GM19238 (cell line): ENCODE measurements around the gene AKAP5.
"Not testable (repeated sequence)": the region's sequence is repeated elsewhere in the genome, so short reads cannot be mapped to it uniquely, and the experiment has no call there.

Source experiments
- DNase-seq: peaks from one replicate; pipeline ENCODE4 v3.0.0; 2011; ENCODE audit warnings: low spot score; ENCODE audit not compliant: insufficient read length

AKAP5 gene

GRCh38 chr14:64502456-64502855 lies 37.2 kb downstream of the AKAP5 start:
- DNase-seq, result no peak

GRCh38 chr14:64502887-64503433 lies 37.7 kb downstream of the AKAP5 start:
- no peak for DNase-seq

GRCh38 chr14:64503434-64504309 lies 38.4 kb downstream of the AKAP5 start, which contains the start of gene ZBTB25:
Gene ZBTB25, minus strand, starts transcription at chr14:64503838. Its CDS starts 13,305 bp downstream, at chr14:64490533.
- DNase-seq, result peak; percentile 58

GRCh38 chr14:64504310-64504896 lies 39.1 kb downstream of the AKAP5 start, which contains the start of gene ZBTB1:
Gene ZBTB1, plus strand, starts transcription at chr14:64504770. Its CDS starts 16,735 bp downstream, at chr14:64521505.
- DNase-seq, result peak; percentile 47

- DNase-seq, result peak; percentile 52
These were observed 39.8 kb downstream of the AKAP5 start for GRCh38 chr14:64504897-64505794.

GRCh38 chr14:64506721-64507120 lies 41.4 kb downstream of the AKAP5 start:
- no peak for DNase-seq

- DNase-seq, result no peak
These were observed 42.3 kb downstream of the AKAP5 start for GRCh38 chr14:64507376-64508156.

- no peak for DNase-seq
These were observed 43.0 kb downstream of the AKAP5 start for GRCh38 chr14:64508215-64508776.

- no peak for DNase-seq
These were observed 43.7 kb downstream of the AKAP5 start for GRCh38 chr14:64509036-64509435.

- DNase-seq, result no peak
These were observed 45.7 kb downstream of the AKAP5 start for GRCh38 chr14:64510825-64511671.

GRCh38 chr14:64513271-64513670 lies 48.0 kb downstream of the AKAP5 start:
- DNase-seq, result no peak

- no peak for DNase-seq
These were observed 49.8 kb downstream of the AKAP5 start for GRCh38 chr14:64515053-64515452.

GRCh38 chr14:64516969-64517368 lies 51.7 kb downstream of the AKAP5 start:
- DNase-seq, result no peak

- DNase-seq, result not testable (repeated sequence)
These were observed 52.4 kb downstream of the AKAP5 start for GRCh38 chr14:64517667-64518066.

GRCh38 chr14:64518229-64518628 lies 52.9 kb downstream of the AKAP5 start:
- no peak for DNase-seq

GRCh38 chr14:64520699-64521098 lies 55.4 kb downstream of the AKAP5 start:
- DNase-seq, result no peak

- no peak for DNase-seq
These were observed 57.5 kb downstream of the AKAP5 start for GRCh38 chr14:64522591-64523355.
